HG03175 (cell line): ENCODE data around the gene XPNPEP2.

Experiments
- ATAC-seq: cut with Tn5 transposase; IDR thresholded peaks from one replicate; pipeline ENCODE4 v1.9.1; 2021; ENCODE audit warnings: mild to moderate bottlenecking, moderate library complexity; ENCODE audit not compliant: unreplicated experiment

The XPNPEP2 gene

DNA sequence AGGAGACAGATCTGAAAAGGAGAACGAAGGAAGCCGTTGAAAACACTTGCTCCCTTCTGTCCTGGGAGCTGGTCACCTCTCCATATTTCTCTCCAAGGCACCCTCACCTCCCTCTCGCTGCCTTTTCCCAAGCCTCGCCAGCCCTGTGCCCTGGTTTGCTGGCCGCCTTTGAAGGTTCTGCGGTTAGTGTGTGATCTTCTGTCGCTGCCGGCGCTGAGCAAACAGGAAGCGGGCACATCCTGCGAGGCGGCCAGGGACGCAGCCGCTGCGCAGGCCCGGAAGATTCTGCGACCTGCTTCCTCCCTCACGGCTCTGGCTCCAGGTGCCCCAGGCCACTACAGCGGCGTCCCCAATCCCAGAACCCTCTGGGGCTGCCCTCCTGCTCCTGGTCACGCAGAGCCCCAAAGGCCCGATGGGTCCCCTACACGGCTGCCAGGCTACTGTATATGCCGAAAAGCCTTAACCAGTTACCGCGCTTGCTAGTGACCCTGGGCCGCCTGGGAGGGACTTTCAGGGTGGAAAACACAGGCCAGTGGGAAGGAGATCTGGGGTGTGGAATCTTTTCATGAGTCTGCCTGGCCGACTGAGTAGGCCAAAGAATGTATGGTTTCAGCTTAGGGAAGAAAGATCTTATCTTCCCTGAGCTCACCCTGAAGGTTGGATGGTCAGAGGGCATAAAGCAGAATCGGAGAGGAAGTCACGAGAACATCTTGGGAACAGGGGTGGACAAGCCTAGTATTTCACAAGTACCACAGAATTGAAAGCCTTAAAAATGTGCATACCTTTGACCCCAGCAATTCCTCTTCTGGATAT, 38.6 kb downstream of the XPNPEP2 start:
- no peak for ATAC-seq

DNA sequence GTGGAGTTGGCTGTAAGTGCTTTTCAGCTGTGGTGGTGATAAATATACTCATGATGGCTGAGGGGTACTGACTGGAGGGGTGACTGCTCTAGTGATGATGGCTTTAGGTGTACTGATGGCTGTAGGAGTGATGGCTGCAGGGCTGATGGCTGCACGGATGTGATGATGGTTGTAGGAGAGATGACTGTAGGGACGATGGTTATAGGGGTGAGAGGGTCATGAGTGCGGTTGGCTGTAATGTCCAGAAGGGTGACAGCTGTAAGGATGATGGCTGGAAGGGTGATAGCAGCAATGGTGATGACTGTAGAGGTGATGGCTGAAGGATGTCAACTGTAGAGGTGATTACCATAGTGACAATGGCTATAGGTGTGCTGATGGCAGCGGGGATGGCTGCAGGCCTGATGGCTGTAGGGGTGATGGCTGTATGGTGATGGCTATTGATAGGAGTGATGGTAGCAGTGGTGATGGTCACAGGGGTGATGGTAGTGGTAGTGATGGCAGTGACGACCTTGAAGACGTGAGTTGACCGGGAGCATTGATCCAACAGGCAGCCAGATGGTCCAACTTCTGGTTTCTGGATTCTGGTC, 40.4 kb downstream of the XPNPEP2 start:
- no peak for ATAC-seq

DNA sequence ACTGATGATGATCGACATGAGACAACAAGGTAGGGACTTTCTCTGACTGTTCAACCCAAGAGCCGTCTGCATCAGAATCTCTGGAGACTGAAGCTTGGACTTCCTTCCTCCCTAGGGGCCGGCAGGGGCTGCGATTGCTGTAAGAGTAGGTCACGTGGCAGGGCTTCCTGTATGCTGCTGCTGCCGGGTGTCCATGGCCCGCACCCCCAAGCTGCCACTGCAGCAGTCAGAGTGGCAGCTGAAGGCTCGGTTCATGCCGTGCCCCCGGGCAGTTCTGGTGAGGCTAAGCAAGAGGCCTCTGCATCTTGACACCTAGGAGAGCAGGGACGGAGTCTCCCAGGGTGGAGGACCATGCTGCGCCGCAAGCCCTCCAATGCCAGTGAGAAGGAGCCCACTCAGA, 41.0 kb downstream of the XPNPEP2 start, which contains the start of gene SASH3:
Gene SASH3 (plus strand): TSS at position 203 of the 400 bp plus-strand sequence. CDS start 149 bp downstream, at position 352.
- ATAC-seq: peak; percentile 31

DNA sequence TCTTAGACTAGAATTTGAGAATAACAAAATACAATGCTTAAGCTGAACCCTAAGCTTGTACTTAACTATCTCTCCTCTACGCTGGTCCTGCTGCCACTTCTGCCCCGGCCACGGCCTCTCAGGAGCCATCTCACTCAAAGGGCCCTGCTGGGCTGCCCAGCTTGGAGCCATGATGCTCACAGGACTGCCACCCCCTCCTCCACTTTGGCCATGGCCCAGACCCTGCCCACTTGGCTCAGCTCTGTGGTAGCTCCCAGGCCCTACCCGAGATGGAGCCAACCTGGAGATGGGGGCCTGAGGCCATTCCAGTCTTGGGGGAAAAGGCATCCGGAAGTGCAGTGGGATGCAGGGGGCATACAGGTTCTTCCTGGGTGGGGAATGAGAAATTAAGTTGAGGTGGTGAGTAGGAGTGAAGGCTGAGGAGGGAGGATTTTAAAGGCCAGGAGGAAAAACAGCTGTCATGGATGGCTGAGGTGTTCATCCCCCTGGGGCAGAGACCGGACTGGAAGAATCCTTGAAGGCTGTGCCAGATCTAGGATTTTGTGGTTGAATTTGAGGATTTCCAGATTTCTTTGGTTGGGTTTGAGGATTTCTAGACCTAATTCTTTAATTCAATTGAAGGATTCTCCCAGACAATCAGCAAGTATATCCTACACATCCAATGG, 41.8 kb downstream of the XPNPEP2 start:
- no peak for ATAC-seq

DNA sequence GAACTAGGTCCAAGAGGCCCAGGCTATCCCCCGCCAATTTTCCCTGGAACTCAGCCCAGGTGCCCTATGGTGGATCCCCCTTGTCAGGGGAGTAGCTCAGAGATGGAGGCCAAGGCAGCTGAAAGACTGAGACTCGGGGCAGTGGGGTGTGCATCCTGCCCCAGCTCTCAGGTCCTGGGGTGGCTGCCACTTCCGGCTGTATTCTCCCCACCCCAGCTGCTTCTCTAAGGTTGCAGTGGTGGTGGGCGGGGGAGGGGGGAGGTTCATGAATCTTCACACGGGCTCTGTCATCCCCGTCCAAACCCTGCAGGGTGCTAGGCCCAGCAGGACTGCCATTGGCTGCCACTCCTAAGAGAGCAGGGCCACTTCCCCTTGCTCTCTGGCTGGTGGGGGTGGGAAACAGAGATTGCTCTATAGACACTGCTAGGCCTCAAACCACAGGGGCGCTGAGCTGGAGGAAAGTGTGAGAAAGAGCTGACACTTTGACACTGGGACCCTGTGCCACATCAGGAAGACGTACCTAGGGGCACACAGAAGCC, 42.4 kb downstream of the XPNPEP2 start:
- peak; percentile 71 for ATAC-seq

DNA sequence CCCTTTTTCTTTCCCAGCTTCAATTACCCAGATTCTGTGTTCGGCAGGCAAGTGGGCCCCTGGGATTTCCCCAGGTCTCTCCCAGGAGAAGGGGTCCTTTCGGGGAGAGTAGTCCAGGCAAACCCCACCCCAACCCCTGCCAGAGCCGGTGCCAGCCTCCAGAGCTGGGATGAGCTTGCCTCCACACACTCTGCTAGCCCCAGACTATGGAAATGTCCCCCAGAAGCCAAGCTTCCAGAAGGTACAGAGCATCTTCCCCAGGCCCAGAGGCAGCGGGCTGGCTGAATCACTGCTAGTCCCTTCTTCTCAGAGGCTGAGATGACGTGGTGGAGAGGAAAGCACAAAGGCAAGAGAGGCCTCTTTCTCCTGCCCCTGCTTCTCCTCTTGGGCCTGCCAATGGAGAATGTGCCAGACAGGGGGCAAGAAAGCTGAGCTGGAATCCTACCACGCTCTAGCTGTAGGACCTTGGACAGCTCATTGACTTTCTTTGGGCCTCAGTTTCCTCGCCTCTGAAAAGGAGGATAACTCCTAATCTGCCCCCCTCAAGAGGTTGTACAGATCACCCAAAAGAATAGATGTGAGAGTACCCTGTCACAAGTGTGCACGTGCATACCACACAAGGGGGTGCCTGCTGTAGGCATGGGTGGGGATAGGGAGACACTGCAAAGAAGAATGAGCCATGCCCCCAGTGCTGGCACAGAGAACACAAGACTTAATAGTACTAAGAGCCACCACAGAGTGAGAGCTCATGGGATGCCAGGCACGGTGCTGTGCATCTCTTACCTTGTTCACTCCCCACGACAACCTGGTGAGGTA, 43.1 kb downstream of the XPNPEP2 start:
- ATAC-seq: no peak

DNA sequence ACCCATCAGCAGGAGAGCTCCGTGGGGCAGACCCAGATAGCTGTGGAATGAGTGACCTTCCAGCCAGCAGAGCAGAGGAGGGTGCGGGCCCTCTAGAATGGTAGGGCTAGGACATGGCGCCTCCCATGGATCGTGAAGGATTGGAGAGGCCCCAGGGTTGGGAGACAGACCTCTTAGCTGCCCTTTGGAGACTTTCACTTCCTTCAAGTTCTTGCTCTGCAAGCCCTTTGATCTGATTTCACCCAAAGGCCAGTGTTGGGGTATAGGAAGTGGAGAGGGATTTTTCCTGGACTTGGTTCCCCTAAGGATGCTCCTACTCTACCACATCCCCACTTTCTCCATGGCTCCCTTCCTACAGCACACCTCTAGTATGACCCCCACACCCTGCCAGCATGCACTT, 43.9 kb downstream of the XPNPEP2 start:
- ATAC-seq: no peak

DNA sequence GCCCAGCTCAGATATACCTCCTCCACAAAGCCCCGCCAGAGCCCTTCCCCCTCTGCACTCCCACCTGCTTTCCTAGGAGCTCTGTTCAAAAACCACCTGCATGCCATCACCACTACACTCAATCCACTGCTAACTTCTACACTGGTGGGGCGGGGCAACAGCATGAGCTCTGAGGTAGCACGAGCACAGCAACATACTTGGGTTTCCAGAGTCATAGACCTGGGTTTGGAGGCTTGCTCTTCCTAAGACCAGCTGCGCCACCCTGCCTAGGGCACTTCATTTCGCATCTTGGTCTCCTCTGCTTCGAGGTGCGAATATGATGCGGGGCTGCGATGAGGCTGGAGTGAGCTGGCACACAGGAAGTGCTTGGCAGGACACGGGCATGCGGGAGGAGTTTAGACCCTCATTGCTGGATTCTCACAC, 44.5 kb downstream of the XPNPEP2 start:
- no peak for ATAC-seq

DNA sequence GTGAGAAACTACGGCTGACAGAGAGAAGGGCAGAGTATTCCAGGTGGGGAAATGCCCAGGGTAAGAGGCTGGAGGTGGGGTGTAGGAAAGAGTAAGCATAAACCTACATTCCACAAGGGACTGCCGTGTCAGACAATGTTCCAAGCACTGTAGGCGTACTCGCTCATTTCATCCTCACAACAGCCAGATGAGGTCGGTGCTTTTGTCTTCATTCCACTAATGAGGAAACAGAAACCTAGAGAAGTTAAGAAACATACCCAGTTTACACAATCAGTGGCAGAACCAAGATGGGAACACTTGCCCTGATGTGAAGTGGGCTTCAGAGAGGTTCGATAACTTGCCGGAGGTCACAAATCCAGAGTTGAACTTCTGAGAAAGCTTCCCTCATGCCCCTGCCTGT, 45.6 kb downstream of the XPNPEP2 start:
- no peak for ATAC-seq

DNA sequence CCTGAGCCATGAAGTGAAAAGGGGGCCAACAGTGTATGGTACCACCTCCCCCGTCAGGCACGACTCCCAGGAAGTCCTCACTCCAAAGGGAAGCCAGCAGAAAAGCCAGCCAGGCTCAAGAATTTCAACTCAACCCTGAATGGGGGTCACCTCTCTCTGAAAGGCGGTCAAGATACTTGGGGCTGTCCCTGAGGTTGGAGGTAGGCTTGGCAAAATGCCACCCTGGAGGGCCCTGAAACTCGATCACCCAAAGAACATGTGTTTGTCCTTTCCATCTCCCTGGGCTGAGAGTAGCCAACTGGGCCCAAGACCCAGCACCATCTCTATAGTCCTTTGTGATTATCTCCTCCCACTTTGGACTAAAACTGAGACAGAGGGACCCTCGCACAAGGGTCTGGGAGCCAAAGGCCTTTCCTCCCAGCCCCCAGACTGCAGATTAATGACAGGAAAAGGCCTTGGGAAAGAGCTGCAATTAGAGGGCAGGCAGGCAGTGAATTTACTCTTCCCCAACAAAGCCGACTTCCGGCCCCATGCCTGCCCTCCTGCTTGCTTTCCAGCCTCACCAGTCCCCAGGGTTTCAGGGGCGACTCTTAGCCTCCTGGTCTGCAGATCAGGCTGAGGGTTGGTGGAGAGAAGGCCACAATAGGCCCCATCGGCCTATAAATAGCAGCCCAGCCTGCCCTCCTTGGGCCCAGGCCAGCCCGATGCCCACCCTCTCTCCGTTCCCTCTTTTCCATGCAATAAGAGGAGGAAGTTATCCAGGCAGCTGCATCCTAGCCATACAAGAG, 46.6 kb downstream of the XPNPEP2 start:
- ATAC-seq: no peak

DNA sequence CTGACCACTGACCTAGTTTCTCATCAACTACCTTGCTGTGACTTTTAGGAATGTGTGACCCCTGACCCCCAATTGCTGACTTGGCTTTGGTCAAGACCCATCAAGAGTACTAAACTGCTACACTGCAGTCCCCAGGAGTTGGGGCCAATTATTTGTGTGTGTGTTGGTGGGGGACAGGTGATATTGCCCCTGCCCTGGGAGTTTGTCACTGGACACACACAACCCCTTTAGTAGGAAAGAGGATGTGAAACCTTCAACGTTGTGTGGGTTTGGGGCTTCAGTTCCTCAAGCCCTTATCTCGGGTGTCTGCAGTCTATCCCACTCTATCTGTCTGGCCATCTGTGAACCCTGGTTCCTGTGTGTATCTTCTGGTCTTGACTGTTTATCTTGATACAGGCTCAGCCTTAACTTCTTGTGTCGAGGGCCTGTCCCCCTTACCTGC, 47.5 kb downstream of the XPNPEP2 start:
- peak; percentile 89 for ATAC-seq

DNA sequence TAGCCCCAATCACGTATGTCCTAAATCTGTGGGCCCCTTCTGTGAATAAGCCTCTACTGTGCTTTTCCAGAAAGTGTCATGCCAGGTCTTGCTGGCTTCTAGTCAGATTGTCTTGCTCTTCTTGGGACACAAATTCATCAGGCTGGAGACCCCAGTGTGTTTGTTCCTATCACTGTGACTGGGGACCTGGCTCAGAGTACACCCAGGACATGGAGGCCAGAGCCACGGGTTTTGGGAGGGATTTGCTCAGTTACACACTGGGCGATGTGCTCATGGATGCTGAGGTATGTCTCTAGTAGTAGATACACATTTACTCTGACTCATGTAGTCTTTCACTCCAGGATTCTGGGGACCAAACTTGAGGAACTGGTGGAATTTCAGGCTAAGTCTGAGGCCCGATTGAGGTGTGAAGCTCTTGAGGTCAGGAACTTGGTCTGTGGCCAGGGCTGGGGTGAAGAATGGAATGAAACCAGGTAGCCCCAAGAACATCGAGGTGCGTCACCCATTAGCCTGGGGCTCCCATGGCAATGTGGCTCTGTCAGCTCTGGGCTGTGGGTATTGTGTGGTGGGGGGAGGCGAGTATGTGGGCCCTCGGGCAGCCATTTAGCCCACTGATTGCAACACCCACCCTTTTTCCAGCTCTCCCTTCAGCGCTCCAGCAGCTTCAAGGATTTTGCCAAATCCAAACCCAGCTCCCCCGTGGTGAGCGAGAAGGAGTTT, 48.7 kb downstream of the XPNPEP2 start:
- no peak for ATAC-seq

DNA sequence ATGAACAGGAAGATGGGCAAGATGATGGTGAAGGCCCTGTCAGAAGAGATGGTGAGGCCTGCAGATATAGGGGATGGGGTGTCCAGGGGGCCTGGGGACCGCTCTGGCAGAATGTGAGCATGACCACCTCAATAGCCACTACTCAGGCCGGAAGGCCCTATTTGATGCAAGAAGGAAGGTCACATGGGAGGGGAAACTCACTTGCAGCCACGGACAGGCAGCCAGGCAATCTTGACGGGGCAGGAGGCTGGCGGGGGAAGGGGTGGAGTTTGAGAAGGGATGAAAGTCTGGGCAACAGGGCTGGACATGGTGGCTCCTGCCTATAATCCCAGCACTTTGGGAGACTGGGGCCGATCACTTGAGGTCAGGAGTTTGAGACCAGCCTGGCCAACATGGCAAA, 49.7 kb downstream of the XPNPEP2 start:
- no peak for ATAC-seq

DNA sequence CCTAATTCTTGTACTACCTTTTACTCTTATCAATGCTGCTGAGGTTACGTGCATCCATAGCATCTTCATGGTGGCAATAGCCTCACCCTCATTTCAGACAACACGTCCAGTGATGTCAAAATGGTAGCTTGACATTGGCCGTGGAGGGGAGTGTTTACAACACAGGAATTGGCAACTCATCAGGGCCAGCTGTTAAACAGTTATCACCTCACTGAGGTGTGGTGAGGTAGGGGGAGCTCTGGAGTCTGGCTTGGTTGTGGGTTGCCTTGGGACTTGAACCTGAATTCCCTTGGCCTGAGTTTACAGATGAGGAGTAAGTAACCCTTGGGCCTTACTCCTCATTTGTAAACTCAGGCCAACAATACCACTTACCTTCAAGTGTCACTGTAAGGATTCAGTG, 51.4 kb downstream of the XPNPEP2 start:
- no peak for ATAC-seq

DNA sequence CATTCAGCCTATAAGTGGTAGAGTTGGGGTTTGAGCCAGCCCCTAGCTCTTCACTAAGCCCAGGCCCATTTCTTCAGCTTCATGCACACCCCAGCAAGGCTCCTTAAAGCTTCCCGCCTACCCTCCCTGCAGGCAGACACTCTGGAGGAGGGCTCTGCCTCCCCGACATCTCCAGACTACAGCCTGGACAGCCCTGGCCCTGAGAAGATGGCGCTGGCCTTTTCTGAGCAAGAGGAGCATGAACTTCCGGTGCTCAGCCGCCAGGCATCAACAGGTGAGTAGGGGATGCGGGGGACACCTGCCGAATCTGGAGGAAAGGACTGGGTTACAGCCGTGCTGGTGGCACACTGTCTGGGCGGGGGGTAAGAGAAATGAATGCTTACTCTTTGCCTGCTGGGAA, 52.0 kb downstream of the XPNPEP2 start:
- ATAC-seq: no peak

DNA sequence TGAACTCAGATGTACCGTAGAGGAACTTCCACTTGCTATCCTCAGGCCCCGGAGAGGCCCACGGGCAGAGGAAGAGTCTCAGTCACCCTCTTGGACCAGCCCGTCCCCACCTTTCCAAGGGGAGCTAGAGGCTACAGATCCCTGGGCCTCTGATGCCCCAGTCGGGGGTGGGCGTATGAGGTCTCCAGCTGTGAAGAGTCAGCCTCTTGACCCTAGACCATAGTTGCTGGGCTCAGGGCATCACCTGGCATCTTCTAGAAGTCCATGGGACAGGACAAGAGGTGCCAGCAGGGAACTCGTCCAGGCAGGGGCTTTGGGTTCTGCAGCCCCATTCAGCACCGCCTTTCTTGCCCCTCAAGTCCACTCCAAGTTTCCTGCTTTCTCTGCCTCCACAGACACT, 52.6 kb downstream of the XPNPEP2 start:
- no peak for ATAC-seq

DNA sequence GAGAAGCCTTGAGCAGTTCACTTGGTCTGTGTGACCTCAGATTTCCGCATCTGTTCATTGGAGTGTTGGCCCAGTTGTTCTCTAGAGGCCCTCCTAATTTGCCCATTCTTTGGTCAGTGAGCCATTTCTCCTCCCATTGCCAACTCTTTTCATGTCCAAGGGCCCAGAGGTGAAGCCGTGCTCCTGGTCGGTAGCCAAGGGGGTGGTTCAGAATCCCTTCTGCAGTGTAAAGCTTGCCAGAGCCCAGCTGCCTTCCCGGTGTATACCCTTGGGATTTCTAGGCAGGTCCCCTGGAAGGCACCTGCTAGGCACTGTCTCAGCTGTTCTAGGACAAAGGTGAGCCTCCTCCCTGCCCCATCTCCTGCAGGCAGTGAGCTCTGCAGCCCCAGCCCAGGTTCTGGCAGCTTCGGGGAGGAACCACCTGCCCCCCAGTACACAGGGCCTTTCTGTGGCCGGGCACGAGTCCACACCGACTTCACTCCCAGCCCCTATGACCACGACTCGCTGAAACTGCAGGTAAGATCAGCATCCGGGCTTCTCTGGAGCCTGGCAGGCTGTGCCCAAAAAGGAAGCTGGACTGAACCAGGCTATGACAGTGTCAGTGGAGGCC, 53.3 kb downstream of the XPNPEP2 start:
- ATAC-seq: no peak

DNA sequence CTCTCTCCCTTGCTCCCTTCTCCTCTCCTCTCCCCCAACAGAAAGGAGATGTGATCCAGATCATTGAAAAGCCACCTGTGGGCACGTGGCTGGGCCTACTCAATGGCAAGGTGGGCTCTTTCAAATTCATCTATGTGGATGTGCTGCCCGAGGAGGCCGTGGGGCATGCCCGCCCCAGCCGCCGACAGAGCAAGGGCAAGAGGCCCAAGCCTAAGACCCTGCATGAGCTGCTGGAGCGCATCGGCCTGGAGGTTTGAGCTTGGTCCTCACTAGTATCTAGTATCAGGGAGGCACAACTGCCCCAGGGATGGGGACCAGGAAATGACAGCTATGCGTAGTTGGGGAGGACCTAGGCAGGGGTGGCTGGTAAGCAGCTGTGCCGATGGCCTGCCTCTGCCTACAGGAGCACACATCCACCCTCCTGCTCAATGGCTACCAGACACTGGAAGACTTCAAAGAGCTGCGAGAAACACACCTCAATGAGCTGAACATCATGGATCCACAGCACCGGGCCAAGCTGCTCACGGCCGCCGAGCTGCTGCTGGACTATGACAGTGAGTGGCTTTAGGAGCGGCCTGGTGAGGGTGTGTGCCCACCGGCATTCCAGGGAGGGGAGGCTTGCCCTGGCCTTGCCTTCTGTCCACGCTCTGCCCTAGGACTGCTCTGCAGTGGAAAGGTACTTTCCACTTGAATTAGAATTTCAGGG, 54.0 kb downstream of the XPNPEP2 start:
- no peak for ATAC-seq
